GM19438 (cell line): ENCODE measurements around the gene LRP1-AS.

ENCODE experiments used
- ATAC-seq: cut with Tn5 transposase; IDR thresholded peaks from one replicate; pipeline ENCODE4 v1.9.1; 2021; ENCODE audit warnings: low read depth; ENCODE audit not compliant: unreplicated experiment

LRP1-AS gene

GRCh38 chr12:57142727-57143126 lies 4.7 kb downstream of the LRP1-AS start:
- no peak for ATAC-seq

GRCh38 chr12:57142121-57142520 lies 5.3 kb downstream of the LRP1-AS start:
- no peak for ATAC-seq

- no peak for ATAC-seq
Measured at GRCh38 chr12:57141249-57141648, 6.2 kb downstream of the LRP1-AS start.

GRCh38 chr12:57139796-57140649 lies 7.4 kb downstream of the LRP1-AS start:
- ATAC-seq: no peak

- no peak for ATAC-seq
Measured at GRCh38 chr12:57138526-57139272, 8.7 kb downstream of the LRP1-AS start.

- ATAC-seq: no peak
Measured at GRCh38 chr12:57135527-57136326, 11.7 kb downstream of the LRP1-AS start.

GRCh38 chr12:57134949-57135348 lies 12.5 kb downstream of the LRP1-AS start:
- ATAC-seq: no peak

- ATAC-seq: no peak
Measured at GRCh38 chr12:57133916-57134315, 13.5 kb downstream of the LRP1-AS start.

- no peak for ATAC-seq
Measured at GRCh38 chr12:57133013-57133569, 14.3 kb downstream of the LRP1-AS start.

GRCh38 chr12:57131896-57132744 lies 15.3 kb downstream of the LRP1-AS start:
- ATAC-seq: no peak

GRCh38 chr12:57130941-57131340 lies 16.5 kb downstream of the LRP1-AS start:
- no peak for ATAC-seq

GRCh38 chr12:57129889-57130288 lies 17.5 kb downstream of the LRP1-AS start:
- no peak for ATAC-seq

- no peak for ATAC-seq
Measured at GRCh38 chr12:57129321-57129842, 18.0 kb downstream of the LRP1-AS start.

GRCh38 chr12:57128519-57129247 lies 18.7 kb downstream of the LRP1-AS start:
- ATAC-seq: no peak

- no peak for ATAC-seq
Measured at GRCh38 chr12:57127726-57128518, 19.5 kb downstream of the LRP1-AS start, which contains the start of gene LRP1. LRP1 (plus strand) TSS chr12:57128483; CDS start chr12:57128965, 482 bp downstream.

- no peak for ATAC-seq
Measured at GRCh38 chr12:57127101-57127725, 20.2 kb downstream of the LRP1-AS start.

GRCh38 chr12:57126561-57126960 lies 20.9 kb downstream of the LRP1-AS start:
- ATAC-seq: no peak
